ENCODE measurements around the gene EYA2.

EYA2 gene

DNA sequence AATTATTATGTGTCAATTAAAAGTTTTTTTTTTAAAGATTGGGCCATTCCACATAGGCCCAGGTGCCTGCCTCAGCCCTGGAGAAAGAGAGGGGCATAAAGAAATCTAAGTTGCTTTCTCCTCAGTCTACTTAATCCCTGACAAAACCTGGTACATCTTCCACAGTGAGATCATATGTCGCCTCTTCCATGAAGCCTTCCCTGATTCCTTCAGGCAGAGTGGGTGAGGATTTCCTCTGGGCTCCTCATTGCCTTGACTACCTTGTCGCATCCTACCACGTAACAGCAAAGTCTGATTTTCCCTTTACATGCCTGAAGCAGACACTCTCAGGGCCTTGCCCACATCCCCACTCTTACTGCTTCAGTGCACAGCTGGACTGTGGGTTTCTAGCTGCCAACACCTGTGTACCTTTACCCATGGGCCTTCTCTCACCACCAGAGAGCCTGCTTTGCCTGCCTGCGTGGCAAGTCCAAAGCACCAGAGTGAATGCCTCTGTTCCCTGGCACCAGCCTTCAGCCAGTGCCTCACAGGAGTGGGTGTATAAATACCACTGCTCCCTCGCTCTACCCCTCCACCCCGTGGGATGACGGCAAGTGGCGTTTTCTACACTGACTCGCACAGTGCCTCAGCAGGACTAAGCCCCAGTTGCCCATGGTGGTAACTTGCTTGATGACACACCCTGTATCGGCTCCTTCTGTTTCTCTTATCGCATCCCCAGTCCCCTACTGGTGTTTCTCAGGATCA lies 68.0 kb downstream of the EYA2 start:
- TF ChIP-seq, protein P1, sequence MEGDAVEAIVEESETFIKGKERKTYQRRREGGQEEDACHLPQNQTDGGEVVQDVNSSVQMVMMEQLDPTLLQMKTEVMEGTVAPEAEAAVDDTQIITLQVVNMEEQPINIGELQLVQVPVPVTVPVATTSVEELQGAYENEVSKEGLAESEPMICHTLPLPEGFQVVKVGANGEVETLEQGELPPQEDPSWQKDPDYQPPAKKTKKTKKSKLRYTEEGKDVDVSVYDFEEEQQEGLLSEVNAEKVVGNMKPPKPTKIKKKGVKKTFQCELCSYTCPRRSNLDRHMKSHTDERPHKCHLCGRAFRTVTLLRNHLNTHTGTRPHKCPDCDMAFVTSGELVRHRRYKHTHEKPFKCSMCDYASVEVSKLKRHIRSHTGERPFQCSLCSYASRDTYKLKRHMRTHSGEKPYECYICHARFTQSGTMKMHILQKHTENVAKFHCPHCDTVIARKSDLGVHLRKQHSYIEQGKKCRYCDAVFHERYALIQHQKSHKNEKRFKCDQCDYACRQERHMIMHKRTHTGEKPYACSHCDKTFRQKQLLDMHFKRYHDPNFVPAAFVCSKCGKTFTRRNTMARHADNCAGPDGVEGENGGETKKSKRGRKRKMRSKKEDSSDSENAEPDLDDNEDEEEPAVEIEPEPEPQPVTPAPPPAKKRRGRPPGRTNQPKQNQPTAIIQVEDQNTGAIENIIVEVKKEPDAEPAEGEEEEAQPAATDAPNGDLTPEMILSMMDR (IDR thresholded peaks at IDR 0.05) = no peak

DNA sequence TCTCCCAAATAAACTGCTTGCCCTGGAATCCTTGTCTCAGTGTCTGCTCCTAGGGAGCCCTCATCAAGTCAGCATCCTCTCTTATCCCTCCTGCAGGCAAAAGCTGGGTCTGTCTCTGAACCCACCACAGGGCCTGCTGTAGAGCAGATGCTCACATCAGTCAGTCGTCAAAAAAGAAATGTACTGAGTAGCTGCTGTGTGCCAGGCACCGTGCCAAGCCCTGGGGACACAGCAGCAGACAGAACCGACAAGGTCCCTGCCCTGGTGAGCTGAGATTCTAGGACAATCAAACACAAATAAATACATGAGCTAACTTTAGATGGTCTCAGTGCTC lies 68.5 kb downstream of the EYA2 start:
- TF ChIP-seq, protein P1 (IDR thresholded peaks at IDR 0.05) = no peak

DNA sequence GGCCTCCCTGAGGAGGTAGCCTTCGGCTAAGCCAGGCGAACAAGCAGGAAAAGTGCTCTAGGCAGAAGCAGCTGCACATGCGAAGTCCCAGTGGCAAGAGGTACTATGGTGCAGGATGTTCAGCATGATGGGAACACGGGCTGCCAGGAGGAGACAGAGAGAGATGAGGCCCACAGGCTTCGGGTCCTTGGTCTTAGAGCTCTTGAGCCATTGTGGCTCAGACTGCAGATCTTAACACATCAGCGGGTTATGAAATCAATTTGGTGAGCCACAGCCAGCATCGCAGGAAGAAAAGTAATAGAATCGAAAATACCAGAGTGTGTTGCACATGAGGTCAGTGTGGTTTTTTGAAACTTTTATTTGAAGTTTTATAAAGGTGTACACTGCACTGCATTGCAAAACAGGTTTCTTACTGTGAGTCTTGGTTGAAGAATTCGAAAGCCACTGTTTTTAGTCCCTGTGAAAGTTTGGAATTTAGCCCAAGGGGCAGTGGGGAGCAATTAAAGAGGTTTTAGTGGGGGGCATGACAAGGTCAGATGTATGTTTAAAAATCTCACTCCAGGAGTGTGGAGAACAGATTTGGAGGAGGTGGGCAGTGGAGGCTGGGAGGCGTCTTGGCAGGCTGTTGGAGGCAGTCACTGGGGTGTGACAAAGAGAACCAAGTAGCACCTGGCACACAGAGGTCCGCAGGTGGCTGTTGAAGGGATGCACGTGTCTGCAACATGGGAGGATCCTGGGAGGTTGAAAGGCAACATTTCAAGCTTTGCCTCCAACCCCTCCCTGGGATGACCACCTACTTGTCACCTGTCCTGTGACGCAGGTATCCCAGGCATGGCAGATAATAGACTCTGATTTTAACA lies 69.3 kb downstream of the EYA2 start:
- TF ChIP-seq, protein P1 (IDR thresholded peaks at IDR 0.05) = no peak

DNA sequence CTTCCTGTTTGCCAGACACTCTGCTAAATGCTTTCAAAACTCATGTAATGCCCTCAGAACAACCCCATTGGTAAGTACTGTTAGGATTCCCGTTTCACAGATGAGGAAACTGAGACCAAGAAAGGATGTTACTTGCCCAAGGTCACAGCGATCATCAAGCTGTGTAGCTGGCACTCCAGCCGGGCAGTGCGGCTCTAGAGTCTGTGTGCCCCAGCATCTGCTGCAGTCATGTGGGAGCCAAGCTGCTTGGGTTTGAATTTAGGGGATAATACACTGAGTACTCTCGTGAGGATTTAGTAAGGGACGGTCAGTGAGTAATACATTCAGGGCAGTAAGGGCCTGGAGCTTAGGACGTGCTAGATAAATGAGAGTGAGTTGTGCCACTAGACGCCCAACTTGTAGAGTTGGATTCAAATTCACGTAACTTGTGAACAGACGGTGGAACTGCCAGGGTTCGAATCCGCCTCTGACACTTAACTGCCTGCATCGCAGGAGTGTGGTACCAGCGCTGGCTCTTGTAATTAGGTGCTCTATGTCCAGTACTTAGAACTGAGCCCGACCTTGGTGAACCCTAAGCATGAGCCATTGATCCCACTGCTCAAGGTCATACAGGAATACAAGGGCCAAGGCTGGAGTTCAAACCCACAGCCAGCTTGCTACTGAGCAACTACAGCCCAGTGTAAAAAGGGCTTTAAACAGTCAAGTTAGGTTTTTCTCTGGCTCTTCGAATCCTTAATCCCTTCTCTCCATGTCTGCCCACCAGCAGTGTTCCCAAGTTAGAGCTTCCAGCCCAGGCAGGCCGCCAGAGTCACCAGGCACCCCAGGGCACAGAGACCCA lies 70.2 kb downstream of the EYA2 start:
- TF ChIP-seq, protein P1 (IDR thresholded peaks at IDR 0.05) = no peak

DNA sequence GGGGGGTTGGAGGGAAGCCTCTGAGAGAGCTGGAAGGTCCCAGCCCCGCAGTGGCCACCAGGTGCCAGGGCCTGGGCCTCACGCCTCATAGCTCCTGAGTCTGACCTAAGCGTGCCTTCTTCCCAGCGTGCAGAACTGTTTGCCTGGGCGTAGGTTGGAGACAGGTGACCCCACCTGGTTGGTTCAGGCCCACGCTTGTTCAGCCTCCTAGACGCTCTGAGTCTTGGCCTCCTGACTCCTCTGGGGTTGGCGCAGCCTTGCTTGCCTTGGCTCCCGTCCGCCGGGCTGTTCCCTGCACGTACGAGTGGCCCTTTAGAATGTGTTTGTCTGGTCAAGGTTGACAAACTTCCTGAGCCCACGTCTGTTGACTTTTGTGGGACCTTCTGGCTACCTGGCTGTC lies 70.8 kb downstream of the EYA2 start:
- TF ChIP-seq, protein P1 (IDR thresholded peaks at IDR 0.05) = no peak

DNA sequence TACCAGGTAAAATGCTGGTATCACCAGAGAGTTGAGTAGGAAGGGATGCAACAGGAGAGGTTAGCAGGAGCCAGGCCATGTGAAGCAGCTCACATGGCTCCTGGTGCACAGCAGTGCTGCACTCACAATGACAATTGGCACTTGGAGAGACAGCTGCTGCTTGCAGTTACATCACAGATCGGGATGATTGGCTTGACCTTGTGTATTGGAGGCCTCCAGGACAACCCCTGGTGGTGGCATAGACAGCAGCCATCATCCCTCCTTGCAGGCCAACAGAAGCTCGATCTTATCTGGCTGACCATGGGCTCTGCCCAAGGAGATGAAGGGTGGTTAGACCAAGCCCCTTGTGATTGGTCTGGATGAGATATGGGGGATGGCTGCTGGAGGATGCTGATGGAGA lies 73.0 kb downstream of the EYA2 start:
- TF ChIP-seq, protein P1 (IDR thresholded peaks at IDR 0.05) = no peak

DNA sequence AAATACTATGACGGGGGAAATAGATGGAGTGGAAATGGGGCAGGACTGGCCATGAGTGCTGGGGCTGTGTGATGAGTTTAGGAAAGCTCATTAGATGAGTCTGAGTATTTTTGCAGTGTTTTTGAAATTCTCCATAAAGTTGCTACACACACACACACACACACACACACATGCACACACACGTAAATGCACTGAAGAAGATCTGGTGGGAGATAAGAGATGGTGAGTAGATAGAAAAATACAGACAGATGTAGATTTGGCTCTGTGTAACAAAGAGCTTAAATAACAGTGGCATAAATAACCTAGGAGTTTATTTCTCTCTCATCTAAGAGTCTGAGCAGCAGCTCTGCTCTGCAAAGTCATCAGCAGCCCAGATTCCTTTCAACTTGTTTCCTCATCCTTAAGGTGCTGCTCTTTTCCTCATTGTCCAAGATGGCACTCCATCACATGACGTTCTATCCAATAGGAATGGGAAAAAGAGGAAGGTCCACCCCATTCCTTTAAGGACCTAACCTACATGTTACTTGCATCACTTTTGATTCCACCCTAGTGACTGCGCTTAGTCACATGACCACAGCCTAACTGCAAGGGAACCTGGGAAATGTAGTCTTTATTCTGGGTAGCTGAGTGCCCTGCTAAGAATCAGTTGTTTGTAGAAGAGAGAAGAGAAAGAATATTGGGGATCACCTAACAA lies 76.4 kb downstream of the EYA2 start:
- TF ChIP-seq, protein P1 (IDR thresholded peaks at IDR 0.05) = no peak

Measured in LNCAP (cell line).